ENCODE data around the gene RBL2. TPM values are rescaled to one million over a fixed set of nuclear protein-coding genes. Genes with fewer than 3 reads are reported as not detected.
"Not testable (repeated sequence)": the region's sequence is repeated elsewhere in the genome, so short reads cannot be mapped to it uniquely, and the experiment has no call there.

The RBL2 gene
- polyA plus RNA-seq (2013, experiment 1 of 2): 10.6 TPM
- polyA plus RNA-seq (2013, experiment 2 of 2): 13.4 TPM

DNA sequence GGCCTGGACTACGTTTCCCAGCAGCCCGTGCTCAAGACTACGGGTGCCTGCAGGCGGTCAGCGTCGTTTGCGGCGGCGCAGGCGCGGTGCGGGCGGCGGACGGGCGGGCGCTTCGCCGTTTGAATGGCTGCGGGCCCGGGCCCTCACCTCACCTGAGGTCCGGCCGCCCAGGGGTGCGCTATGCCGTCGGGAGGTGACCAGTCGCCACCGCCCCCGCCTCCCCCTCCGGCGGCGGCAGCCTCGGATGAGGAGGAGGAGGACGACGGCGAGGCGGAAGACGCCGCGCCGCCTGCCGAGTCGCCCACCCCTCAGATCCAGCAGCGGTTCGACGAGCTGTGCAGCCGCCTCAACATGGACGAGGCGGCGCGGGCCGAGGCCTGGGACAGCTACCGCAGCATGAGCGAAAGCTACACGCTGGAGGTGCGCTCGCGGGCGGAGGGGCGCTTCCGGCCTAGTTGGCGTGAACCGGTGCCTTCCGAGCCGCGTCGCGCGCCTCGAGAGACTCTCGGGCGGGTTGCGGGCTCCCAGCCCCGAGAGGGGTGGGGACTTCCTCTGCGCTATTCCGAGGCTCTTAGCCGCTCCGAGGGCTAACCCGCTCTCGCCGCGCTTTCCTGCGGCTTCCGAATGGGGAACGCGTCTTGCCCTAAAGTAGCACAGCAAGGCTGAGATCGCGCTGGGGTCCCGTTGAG lies at the start of gene RBL2:
Gene RBL2 (plus strand): TSS at position 95 of the 689 bp plus-strand sequence. CDS start 86 bp downstream, at position 181.
- H3K9ac ChIP-seq (ENCODE audit: low read depth, low read length): peak within 1 kb of the TSS; percentile 85
- H3K9me3 ChIP-seq (ENCODE audit: insufficient read depth, low read depth, low read length): no peaks in the 10 kb centered on the region
- peaks cover 13% of the 10 kb centered on the region for H3K4me1 ChIP-seq (ENCODE audit: insufficient read depth, low read length)
- peak within 1 kb of the TSS; percentile 92 for H3K4me3 ChIP-seq (ENCODE audit: low read length)
- under 1% methylated on average over 89 of the region's 89 CpGs for WGBS
- H3K27me3 ChIP-seq (ENCODE audit: insufficient read depth, low read length): no peaks in the 10 kb centered on the region
- peak within 1 kb of the TSS; percentile 69; the same call in 1 of the 2 replicates for H3K27ac ChIP-seq (ENCODE audit: low read depth, low read length)
- H3K36me3 ChIP-seq (ENCODE audit: insufficient read depth, low read length): peaks cover 7% of the 10 kb centered on the region

DNA sequence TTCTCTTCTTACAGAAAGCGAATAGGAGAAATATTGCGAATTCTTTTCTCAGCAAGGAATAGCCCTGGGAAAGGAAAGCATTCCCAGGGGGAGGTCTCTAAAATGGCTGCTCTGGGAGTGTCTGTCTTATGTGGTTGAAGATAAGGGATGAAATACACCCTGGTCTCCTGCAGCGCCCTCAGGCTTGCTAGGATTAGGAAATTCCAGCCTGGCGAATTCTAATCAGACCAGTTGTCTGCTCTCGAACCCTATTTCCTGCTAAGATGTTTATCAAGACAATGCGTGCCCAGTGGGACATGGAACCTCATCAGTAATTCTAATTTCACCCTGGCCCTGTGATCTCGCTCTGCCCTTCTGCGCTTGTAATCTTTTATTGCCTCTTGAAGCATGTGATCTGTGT lies 49.7 kb upstream of the RBL2 start:
- not testable (repeated sequence) for H3K4me1 ChIP-seq (ENCODE audit: insufficient read depth, low read length); H3K4me3 ChIP-seq (ENCODE audit: low read length); H3K9ac ChIP-seq (ENCODE audit: low read depth, low read length); H3K27me3 ChIP-seq (ENCODE audit: insufficient read depth, low read length); H3K36me3 ChIP-seq (ENCODE audit: insufficient read depth, low read length); H3K27ac ChIP-seq (ENCODE audit: low read depth, low read length)
- H3K9me3 ChIP-seq (ENCODE audit: insufficient read depth, low read depth, low read length): peaks cover 27% of the 10 kb centered on the region
- WGBS: 79% methylated on average over 8 of the region's 8 CpGs

DNA sequence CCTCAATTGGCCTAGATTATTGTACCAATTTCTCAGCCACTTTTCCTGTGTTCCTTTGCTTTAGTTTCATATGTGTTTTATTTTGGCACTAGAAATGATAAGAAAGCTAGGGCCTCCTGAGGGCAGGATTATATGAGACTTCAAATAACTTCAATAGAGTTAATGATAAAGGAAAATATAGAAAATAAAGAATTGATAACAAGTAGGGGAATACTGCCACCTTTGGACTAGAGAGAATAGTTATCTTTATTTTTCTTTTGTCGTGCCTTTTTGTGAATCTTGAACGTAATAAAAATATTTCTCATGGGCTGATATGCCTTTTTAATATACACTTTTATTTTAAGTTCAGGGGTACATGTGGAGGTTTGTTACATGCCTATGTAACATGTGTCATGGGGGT lies 29.3 kb upstream of the RBL2 start:
- H3K4me1 ChIP-seq (ENCODE audit: insufficient read depth, low read length): no peaks in the 10 kb centered on the region
- H3K36me3 ChIP-seq (ENCODE audit: insufficient read depth, low read length): no peaks in the 10 kb centered on the region
- H3K9me3 ChIP-seq (ENCODE audit: insufficient read depth, low read depth, low read length): no peaks in the 10 kb centered on the region
- 36% methylated on average over 1 of the region's 2 CpGs for WGBS
- no peaks in the 10 kb centered on the region for H3K27me3 ChIP-seq (ENCODE audit: insufficient read depth, low read length)
- no peak overlapping the region for H3K9ac ChIP-seq (ENCODE audit: low read depth, low read length)
- H3K4me3 ChIP-seq (ENCODE audit: low read length): no peak overlapping the region
- H3K27ac ChIP-seq (ENCODE audit: low read depth, low read length): no peak overlapping the region

DNA sequence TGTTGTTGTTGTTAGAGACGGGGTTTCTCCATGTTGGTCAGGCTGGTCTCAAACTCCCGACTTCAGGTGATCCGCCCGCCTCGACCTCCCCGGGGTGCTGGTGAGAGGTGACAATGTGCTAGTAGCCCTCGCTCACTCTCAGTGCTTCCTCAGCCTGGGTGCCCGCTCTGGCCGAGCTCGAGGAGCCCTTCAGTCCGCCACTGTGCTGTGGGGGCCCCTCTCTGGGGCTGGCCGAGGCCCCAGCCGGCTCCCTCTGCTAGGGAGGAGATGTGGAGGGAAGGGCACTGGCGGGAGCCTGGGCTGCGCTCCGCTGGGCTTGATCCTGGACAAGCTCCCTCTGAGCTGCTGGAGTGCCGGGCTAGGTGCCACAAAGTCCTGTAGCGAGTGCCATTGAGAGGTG lies 21.7 kb upstream of the RBL2 start:
- 0 out of 2 replicates have a peak, but pooled peaks cover 6% of the 10 kb centered on the region for H3K4me1 ChIP-seq (ENCODE audit: insufficient read depth, low read length)
- no peaks in the 10 kb centered on the region for H3K27me3 ChIP-seq (ENCODE audit: insufficient read depth, low read length)
- H3K9ac ChIP-seq (ENCODE audit: low read depth, low read length): no peak overlapping the region
- H3K36me3 ChIP-seq (ENCODE audit: insufficient read depth, low read length): no peaks in the 10 kb centered on the region
- no peak overlapping the region for H3K4me3 ChIP-seq (ENCODE audit: low read length)
- H3K9me3 ChIP-seq (ENCODE audit: insufficient read depth, low read depth, low read length): 0 out of 2 replicates have a peak, but pooled peaks cover 3% of the 10 kb centered on the region
- no peak overlapping the region for H3K27ac ChIP-seq (ENCODE audit: low read depth, low read length)
- WGBS: 95% methylated on average over 18 of the region's 18 CpGs

DNA sequence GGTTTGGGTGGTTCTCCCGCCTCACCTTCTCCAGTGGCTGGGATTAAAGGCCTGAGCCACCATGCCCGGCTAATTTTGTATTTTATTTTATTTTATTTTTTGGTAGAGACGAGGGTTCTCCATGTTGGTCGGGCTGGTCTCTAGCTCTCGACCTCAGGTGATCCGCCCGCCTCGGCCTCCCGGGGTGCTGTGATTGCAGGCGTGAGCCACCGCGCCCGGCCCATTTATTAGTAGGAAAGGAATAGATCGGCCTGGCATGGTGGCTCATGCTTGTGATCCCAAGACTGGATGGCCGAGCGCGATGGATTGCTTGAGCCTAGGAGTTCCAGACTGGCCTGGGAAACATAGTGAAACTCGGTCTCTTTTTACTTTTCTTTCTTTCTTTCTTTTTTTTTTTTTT lies 20.4 kb upstream of the RBL2 start:
- no peaks in the 10 kb centered on the region for H3K27me3 ChIP-seq (ENCODE audit: insufficient read depth, low read length)
- H3K9me3 ChIP-seq (ENCODE audit: insufficient read depth, low read depth, low read length): 0 out of 2 replicates have a peak, but pooled peaks cover 3% of the 10 kb centered on the region
- no peak overlapping the region for H3K9ac ChIP-seq (ENCODE audit: low read depth, low read length)
- WGBS: 93% methylated on average over 17 of the region's 18 CpGs
- 0 out of 2 replicates have a peak, but pooled peaks cover 6% of the 10 kb centered on the region for H3K4me1 ChIP-seq (ENCODE audit: insufficient read depth, low read length)
- no peak overlapping the region for H3K27ac ChIP-seq (ENCODE audit: low read depth, low read length)
- no peak overlapping the region for H3K4me3 ChIP-seq (ENCODE audit: low read length)
- no peaks in the 10 kb centered on the region for H3K36me3 ChIP-seq (ENCODE audit: insufficient read depth, low read length)

- Histone ChIP-seq H3K9me3 (ENCODE audit: insufficient read depth, low read depth, low read length) (0 out of 2 replicates have a peak, but pooled peaks cover 3% of the 10 kb centered on the region), H3K9ac (ENCODE audit: low read depth, low read length) (no peak overlapping the region), H3K27me3 (ENCODE audit: insufficient read depth, low read length) (no peaks in the 10 kb centered on the region), H3K27ac (ENCODE audit: low read depth, low read length) (no peak overlapping the region), H3K36me3 (ENCODE audit: insufficient read depth, low read length) (no peaks in the 10 kb centered on the region), H3K4me3 (ENCODE audit: low read length) (no peak overlapping the region), H3K4me1 (ENCODE audit: insufficient read depth, low read length) (0 out of 2 replicates have a peak, but pooled peaks cover 6% of the 10 kb centered on the region)
- 94% methylated on average over 16 of the region's 16 CpGs for WGBS
Measured at GRCh38 chr16:53414381-53414780, 19.9 kb upstream of the RBL2 start.

GRCh38 chr16:53415504-53415903 lies 18.8 kb upstream of the RBL2 start:
- 0 out of 2 replicates have a peak, but pooled peaks cover 3% of the 10 kb centered on the region for H3K9me3 ChIP-seq (ENCODE audit: insufficient read depth, low read depth, low read length)
- H3K4me3 ChIP-seq (ENCODE audit: low read length): no peak overlapping the region
- no peaks in the 10 kb centered on the region for H3K36me3 ChIP-seq (ENCODE audit: insufficient read depth, low read length)
- 32% methylated on average over 4 of the region's 4 CpGs for WGBS
- H3K9ac ChIP-seq (ENCODE audit: low read depth, low read length): no peak overlapping the region
- H3K27ac ChIP-seq (ENCODE audit: low read depth, low read length): no peak overlapping the region
- H3K4me1 ChIP-seq (ENCODE audit: insufficient read depth, low read length): 0 out of 2 replicates have a peak, but pooled peaks cover 6% of the 10 kb centered on the region
- H3K27me3 ChIP-seq (ENCODE audit: insufficient read depth, low read length): no peaks in the 10 kb centered on the region

DNA sequence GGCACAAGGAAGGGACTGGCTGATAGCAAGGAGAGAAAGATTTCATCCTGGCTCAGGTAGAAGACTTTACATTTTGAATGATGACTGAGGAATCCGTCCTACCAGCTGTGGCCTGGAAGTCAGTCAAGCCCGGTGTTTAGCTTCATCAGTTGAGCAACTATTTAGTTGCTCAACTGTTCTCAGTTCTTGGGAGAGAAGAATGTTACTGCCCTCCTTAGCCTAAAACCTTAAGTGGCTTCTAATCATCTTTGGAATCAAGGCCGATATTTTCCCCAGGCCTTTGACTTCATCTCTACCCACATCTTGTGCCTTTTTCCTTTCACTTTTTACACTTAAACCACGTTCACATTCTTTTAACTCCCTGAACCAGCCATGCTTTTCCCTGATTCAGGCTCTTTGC lies 17.3 kb upstream of the RBL2 start:
- 0 out of 2 replicates have a peak, but pooled peaks cover 6% of the 10 kb centered on the region for H3K4me1 ChIP-seq (ENCODE audit: insufficient read depth, low read length)
- no peaks in the 10 kb centered on the region for H3K36me3 ChIP-seq (ENCODE audit: insufficient read depth, low read length)
- no peaks in the 10 kb centered on the region for H3K27me3 ChIP-seq (ENCODE audit: insufficient read depth, low read length)
- H3K9ac ChIP-seq (ENCODE audit: low read depth, low read length): no peak overlapping the region
- H3K9me3 ChIP-seq (ENCODE audit: insufficient read depth, low read depth, low read length): peaks cover 11% of the 10 kb centered on the region; the same call in 1 of the 2 replicates
- no peak overlapping the region for H3K27ac ChIP-seq (ENCODE audit: low read depth, low read length)
- H3K4me3 ChIP-seq (ENCODE audit: low read length): no peak overlapping the region
- WGBS: 82% methylated on average over 4 of the region's 4 CpGs

GRCh38 chr16:53417976-53418375 lies 16.3 kb upstream of the RBL2 start:
- Histone ChIP-seq H3K36me3 (ENCODE audit: insufficient read depth, low read length) (no peaks in the 10 kb centered on the region), H3K27me3 (ENCODE audit: insufficient read depth, low read length) (no peaks in the 10 kb centered on the region), H3K27ac (ENCODE audit: low read depth, low read length) (no peak overlapping the region), H3K9me3 (ENCODE audit: insufficient read depth, low read depth, low read length) (peaks cover 21% of the 10 kb centered on the region), H3K4me3 (ENCODE audit: low read length) (no peak overlapping the region), H3K9ac (ENCODE audit: low read depth, low read length) (no peak overlapping the region), H3K4me1 (ENCODE audit: insufficient read depth, low read length) (0 out of 2 replicates have a peak, but pooled peaks cover 6% of the 10 kb centered on the region)
- WGBS: 95% methylated on average over 7 of the region's 7 CpGs

DNA sequence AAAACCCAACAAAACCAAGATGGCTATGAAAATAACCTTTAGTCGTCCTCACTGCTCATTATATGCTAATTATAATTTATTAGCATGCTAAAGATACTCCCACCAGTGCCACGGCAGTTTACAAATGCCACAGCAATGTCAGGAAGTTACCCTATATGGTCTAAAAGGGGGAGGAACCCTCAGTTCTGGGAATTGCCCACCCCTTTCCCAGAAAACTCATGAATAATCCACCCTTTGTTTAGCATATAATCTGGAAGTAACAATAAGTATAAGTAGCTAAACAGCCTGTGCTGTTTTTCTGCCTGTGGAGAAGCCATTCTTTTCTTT lies 14.9 kb upstream of the RBL2 start:
- not testable (repeated sequence) for H3K4me1 ChIP-seq (ENCODE audit: insufficient read depth, low read length); H3K4me3 ChIP-seq (ENCODE audit: low read length); H3K27me3 ChIP-seq (ENCODE audit: insufficient read depth, low read length); H3K27ac ChIP-seq (ENCODE audit: low read depth, low read length); H3K9ac ChIP-seq (ENCODE audit: low read depth, low read length); H3K36me3 ChIP-seq (ENCODE audit: insufficient read depth, low read length)
- peaks cover 31% of the 10 kb centered on the region for H3K9me3 ChIP-seq (ENCODE audit: insufficient read depth, low read depth, low read length)
- 84% methylated on average over 2 of the region's 2 CpGs for WGBS

GRCh38 chr16:53421248-53421647 lies 13.0 kb upstream of the RBL2 start:
- H3K27me3 ChIP-seq (ENCODE audit: insufficient read depth, low read length): no peaks in the 10 kb centered on the region
- no peaks in the 10 kb centered on the region for H3K4me1 ChIP-seq (ENCODE audit: insufficient read depth, low read length)
- no peak overlapping the region for H3K9ac ChIP-seq (ENCODE audit: low read depth, low read length)
- no peak overlapping the region for H3K4me3 ChIP-seq (ENCODE audit: low read length)
- H3K27ac ChIP-seq (ENCODE audit: low read depth, low read length): no peak overlapping the region
- 94% methylated on average over 24 of the region's 24 CpGs for WGBS
- no peaks in the 10 kb centered on the region for H3K36me3 ChIP-seq (ENCODE audit: insufficient read depth, low read length)
- H3K9me3 ChIP-seq (ENCODE audit: insufficient read depth, low read depth, low read length): peaks cover 40% of the 10 kb centered on the region
